ENCODE measurements around the gene MED9.

Gene MED9

GRCh38 chr17:17498606-17499301, 22.0 kb downstream of the MED9 start:
- no peak for TF ChIP-seq CTCF (IDR thresholded peaks at IDR 0.05; ENCODE audit: low read length, missing control alignments)
- H3K4me3 ChIP-seq (replicated peaks; ENCODE audit: low read depth, low read length) = no peak overlapping the region
- no peak for DNase-seq (ENCODE audit: low read depth)

- no peak overlapping the region for H3K4me3 ChIP-seq (replicated peaks; ENCODE audit: low read depth, low read length)
- no peak for DNase-seq (ENCODE audit: low read depth)
- TF ChIP-seq CTCF (IDR thresholded peaks at IDR 0.05; ENCODE audit: low read length, missing control alignments) = no peak
Observed at GRCh38 chr17:17499402-17500145, 22.8 kb downstream of the MED9 start.

- no peak for TF ChIP-seq CTCF (IDR thresholded peaks at IDR 0.05; ENCODE audit: low read length, missing control alignments)
- H3K4me3 ChIP-seq (replicated peaks; ENCODE audit: low read depth, low read length) = no peak overlapping the region
- no peak for DNase-seq (ENCODE audit: low read depth)
Observed at GRCh38 chr17:17500999-17501605, 24.3 kb downstream of the MED9 start.

GRCh38 chr17:17502741-17503565, 26.2 kb downstream of the MED9 start:
- no peak for DNase-seq (ENCODE audit: low read depth)
- no peak overlapping the region for H3K4me3 ChIP-seq (replicated peaks; ENCODE audit: low read depth, low read length)
- TF ChIP-seq CTCF (IDR thresholded peaks at IDR 0.05; ENCODE audit: low read length, missing control alignments) = no peak

GRCh38 chr17:17503566-17504130, 26.8 kb downstream of the MED9 start:
- no peak for DNase-seq (ENCODE audit: low read depth)
- no peak for TF ChIP-seq CTCF (IDR thresholded peaks at IDR 0.05; ENCODE audit: low read length, missing control alignments)
- H3K4me3 ChIP-seq (replicated peaks; ENCODE audit: low read depth, low read length) = no peak overlapping the region

- H3K4me3 ChIP-seq (replicated peaks; ENCODE audit: low read depth, low read length) = no peak overlapping the region
- DNase-seq (ENCODE audit: low read depth) = no peak
- no peak for TF ChIP-seq CTCF (IDR thresholded peaks at IDR 0.05; ENCODE audit: low read length, missing control alignments)
Observed at GRCh38 chr17:17504341-17505140, 27.7 kb downstream of the MED9 start.

All from fibroblast of pulmonary artery (primary cell).